Kidney (tissue), 22 donors: Measurements from ENCODE around the gene FAM114A2. TPM values are rescaled to one million over a fixed set of nuclear protein-coding genes. Genes with fewer than 3 reads are reported as not detected.

Experiments used
- DNase-seq, 5 donors: peaks; one replicate each; pipeline ENCODE4 v3.0.0-alpha.2; 2013 to 2020
- FAIRE-seq: peaks from 2 replicates; lab custom pipeline; 2012; peaks lifted over from hg19 to GRCh38; lab: Jason Lieb, UNC
- H3K27ac ChIP-seq, 2 donors: one replicate each; pipeline ENCODE4 v1.7.0; 2013; ENCODE audit warnings: low read depth in 2 of 2, low read length in 2 of 2, inconsistent platforms in 1 of 2
- H3K27me3 ChIP-seq: one replicate; pipeline ENCODE4 v1.7.1; 2013; ENCODE audit warnings: low read length, inconsistent platforms; ENCODE audit not compliant: control insufficient read depth, insufficient read depth
- H3K36me3 ChIP-seq, 3 donors: one replicate each; pipeline versions ENCODE4 v1.7.0 to v1.7.1; 2013; ENCODE audit warnings: low read length in 3 of 3, control low read depth in 1 of 3, inconsistent platforms in 1 of 3; ENCODE audit not compliant: insufficient read depth in 3 of 3, control insufficient read depth in 2 of 3
- H3K4me1 ChIP-seq, 3 donors: one replicate each; pipeline versions ENCODE4 v1.7.0 to v1.7.1; 2013; ENCODE audit warnings: low read length in 3 of 3, inconsistent platforms in 1 of 3, low read depth in 1 of 3; ENCODE audit not compliant: control insufficient read depth in 2 of 3, insufficient read depth in 2 of 3
- H3K4me3 ChIP-seq, 3 donors: one replicate each; pipeline versions ENCODE4 v1.7.0 to v1.8.1; 2013; ENCODE audit warnings: low read length in 3 of 3, control low read depth in 1 of 3, inconsistent platforms in 1 of 3
- H3K9ac ChIP-seq, 3 donors: one replicate each; pipeline versions ENCODE4 v1.7.0 to v1.7.1; 2013; ENCODE audit warnings: low read length in 3 of 3, control low read depth in 1 of 3, inconsistent platforms in 1 of 3
- H3K9me3 ChIP-seq, 3 donors: one replicate each; pipeline versions ENCODE4 v1.7.0 to v1.7.1; 2013; ENCODE audit warnings: low read length in 3 of 3, control low read depth in 1 of 3, inconsistent platforms in 1 of 3; ENCODE audit not compliant: control insufficient read depth in 2 of 3, insufficient read depth in 1 of 3
- intact Hi-C: fragments of 100-400 bp; cut with DNase I; formaldehyde crosslinking; loops from one replicate; pipeline ENCODE4 v1.11.1; 2022
- long read RNA-seq, 10 donors: library from polyadenylated mRNA in 1 of 10; unstranded in 1 of 10; transcript quantifications; one replicate each; pipeline ENCODE4 v2.0.0 and lab custom pipeline, GENCODE V29; 2021 to 2026
- polyA plus RNA-seq: library from polyadenylated mRNA; stranded (reverse); fragments of 350-450 nt; fragmentation: Illumina TruSeq; extraction: RNeasy Lipid Tissue Mini Kit (QIAGEN cat#74804); gene quantifications from one replicate; pipeline ENCODE4 v1.2.3, GENCODE V29; 2014; ENCODE audit warnings: low read depth, low replicate concordance; ENCODE audit not compliant: insufficient read depth
- total RNA-seq: library from RNA; stranded (reverse); fragmentation: NEBNext Ultra II Directional; extraction: Animal tissue kit (Norgen Biotek cat#: 25700); gene quantifications from one replicate; pipeline ENCODE4 v1.2.1, GENCODE V29; 2021
- TF ChIP-seq, protein P1 (sequence below): IDR thresholded peaks from 3 replicates; pipeline ENCODE4 v1.5.1; 2012; ENCODE audit warnings: mild to moderate bottlenecking, moderate library complexity, borderline replicate concordance; ENCODE audit not compliant: insufficient read depth; ENCODE audit errors: extremely low read depth
- donor health status: control.
- donor health status: control.
- donor health status: control.
- donor health status: control.
- donor health status: control.
- donor health status: DM: yes; HTN: yes; CAD: no.
- donor health status: Normal renal cell carcinoma (clear cell type).

The FAM114A2 gene
- total RNA-seq, result 36.2 TPM
- 12.9 TPM for polyA plus RNA-seq
- long read RNA-seq, donor 1, full-length matches to known transcripts, result 1 of 1 reads
- long read RNA-seq, donor 1, partial matches to known transcripts, result 0 of 1 reads
- long read RNA-seq, donor 1, other reads (novel, unspliced or antisense), result 0 of 1 reads
- long read RNA-seq, donor 2, full-length matches to known transcripts, result 6 of 6 reads
- long read RNA-seq, donor 2, partial matches to known transcripts, result 0 of 6 reads
- long read RNA-seq, donor 2, other reads (novel, unspliced or antisense), result 0 of 6 reads
- long read RNA-seq, donor 3, full-length matches to known transcripts, result 4 of 4 reads
- long read RNA-seq, donor 3, partial matches to known transcripts, result 0 of 4 reads
- long read RNA-seq, donor 3, other reads (novel, unspliced or antisense), result 0 of 4 reads
- long read RNA-seq, donor 4, full-length matches to known transcripts, result 8 of 8 reads
- long read RNA-seq, donor 4, partial matches to known transcripts, result 0 of 8 reads
- long read RNA-seq, donor 4, other reads (novel, unspliced or antisense), result 0 of 8 reads
- long read RNA-seq, donor 5, result 0 reads
- long read RNA-seq, donor 6, full-length matches to known transcripts, result 10 of 15 reads
- long read RNA-seq, donor 6, partial matches to known transcripts, result 5 of 15 reads
- long read RNA-seq, donor 6, other reads (novel, unspliced or antisense), result 0 of 15 reads
- long read RNA-seq, donor 7, full-length matches to known transcripts, result 14 of 28 reads
- long read RNA-seq, donor 7, partial matches to known transcripts, result 3 of 28 reads
- long read RNA-seq, donor 7, other reads (novel, unspliced or antisense), result 11 of 28 reads
- long read RNA-seq, donor 8, full-length matches to known transcripts, result 7 of 7 reads
- long read RNA-seq, donor 8, partial matches to known transcripts, result 0 of 7 reads
- long read RNA-seq, donor 8, other reads (novel, unspliced or antisense), result 0 of 7 reads
- long read RNA-seq, donor 9, full-length matches to known transcripts, result 4 of 4 reads
- long read RNA-seq, donor 9, partial matches to known transcripts, result 0 of 4 reads
- long read RNA-seq, donor 9, other reads (novel, unspliced or antisense), result 0 of 4 reads
- long read RNA-seq, donor 10, partial matches to known transcripts, result 0 of 5 reads
- long read RNA-seq, donor 10, other reads (novel, unspliced or antisense), result 0 of 5 reads

GRCh38 chr5:154038707-154039457 is at the start of gene FAM114A2, which contains the start of gene MFAP3:
FAM114A2 (minus strand) TSS chr5:154038910; CDS start chr5:154034953, 3,957 bp downstream.
MFAP3 (plus strand) TSS chr5:154038967; CDS start chr5:154049723, 10,756 bp downstream.
- TF ChIP-seq, protein P1, sequence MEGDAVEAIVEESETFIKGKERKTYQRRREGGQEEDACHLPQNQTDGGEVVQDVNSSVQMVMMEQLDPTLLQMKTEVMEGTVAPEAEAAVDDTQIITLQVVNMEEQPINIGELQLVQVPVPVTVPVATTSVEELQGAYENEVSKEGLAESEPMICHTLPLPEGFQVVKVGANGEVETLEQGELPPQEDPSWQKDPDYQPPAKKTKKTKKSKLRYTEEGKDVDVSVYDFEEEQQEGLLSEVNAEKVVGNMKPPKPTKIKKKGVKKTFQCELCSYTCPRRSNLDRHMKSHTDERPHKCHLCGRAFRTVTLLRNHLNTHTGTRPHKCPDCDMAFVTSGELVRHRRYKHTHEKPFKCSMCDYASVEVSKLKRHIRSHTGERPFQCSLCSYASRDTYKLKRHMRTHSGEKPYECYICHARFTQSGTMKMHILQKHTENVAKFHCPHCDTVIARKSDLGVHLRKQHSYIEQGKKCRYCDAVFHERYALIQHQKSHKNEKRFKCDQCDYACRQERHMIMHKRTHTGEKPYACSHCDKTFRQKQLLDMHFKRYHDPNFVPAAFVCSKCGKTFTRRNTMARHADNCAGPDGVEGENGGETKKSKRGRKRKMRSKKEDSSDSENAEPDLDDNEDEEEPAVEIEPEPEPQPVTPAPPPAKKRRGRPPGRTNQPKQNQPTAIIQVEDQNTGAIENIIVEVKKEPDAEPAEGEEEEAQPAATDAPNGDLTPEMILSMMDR, result no peak
- H3K27ac ChIP-seq, result peak within 1 kb of the TSS; percentile 79 to 88
- H3K27me3 ChIP-seq, result no peaks in the 10 kb centered on the region
- H3K36me3 ChIP-seq, result no peaks in the 10 kb centered on the region
- H3K4me1 ChIP-seq, result peaks cover 0 to 8% (median 5%) of the 10 kb centered on the region in 3 donors
- intact Hi-C loops, result no loop called here
- peak within 1 kb of the TSS; percentile 93 to 98 (median 96) for H3K9ac ChIP-seq
- DNase-seq (peak; percentile 91 to 96 (median 94)), FAIRE-seq (no peak)
- H3K9me3 ChIP-seq, result no peaks in the 10 kb centered on the region
- H3K4me3 ChIP-seq, result peak within 1 kb of the TSS; percentile 97 to 99 (median 98)

GRCh38 chr5:154087260-154087659 is 48.5 kb upstream of the FAM114A2 start:
- Histone ChIP-seq H3K9me3 (no peaks in the 10 kb centered on the region), H3K27me3 (no peaks in the 10 kb centered on the region), H3K9ac (no peak overlapping the region), H3K4me1 (no peaks in the 10 kb centered on the region), H3K36me3 (no peaks in the 10 kb centered on the region), H3K4me3 (no peak overlapping the region), H3K27ac (no peak overlapping the region)
- intact Hi-C loops, result no loop called here
- no peak for DNase-seq
- no peak for FAIRE-seq
- TF ChIP-seq, protein P1, result no peak

DNA sequence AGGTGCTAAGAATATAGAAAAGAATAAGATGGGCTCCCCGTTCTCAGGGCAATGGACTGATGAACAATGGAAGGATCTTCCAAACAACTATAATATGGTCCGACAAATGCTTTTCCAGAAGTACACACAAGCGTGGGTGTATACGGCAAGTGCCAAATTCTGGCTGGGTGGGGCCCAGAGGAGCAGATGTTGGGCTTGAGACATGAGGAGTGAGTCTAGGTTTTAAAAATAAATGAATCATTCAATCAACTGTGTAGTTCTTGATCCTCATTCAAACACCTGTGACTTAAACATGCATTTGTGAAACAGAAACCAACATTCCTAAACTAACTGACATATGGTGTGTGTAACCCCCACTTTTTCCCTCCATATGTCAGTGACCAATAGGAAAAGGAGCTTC is 47.9 kb upstream of the FAM114A2 start:
- no peak overlapping the region for H3K4me3 ChIP-seq
- H3K9ac ChIP-seq, result no peak overlapping the region
- intact Hi-C loops, result no loop called here
- H3K9me3 ChIP-seq, result no peaks in the 10 kb centered on the region
- H3K36me3 ChIP-seq, result no peaks in the 10 kb centered on the region
- no peak for FAIRE-seq
- H3K27ac ChIP-seq, result no peak overlapping the region
- DNase-seq, result no peak
- H3K27me3 ChIP-seq, result no peaks in the 10 kb centered on the region
- no peaks in the 10 kb centered on the region for H3K4me1 ChIP-seq
- TF ChIP-seq, protein P1, result no peak
